Neuronal stem cell (in vitro differentiated cells): ENCODE measurements around the gene TIE1.

Source experiments
- DNase-seq: peaks from one replicate; pipeline ENCODE4 v3.0.0-alpha.2; 2013; ENCODE audit warnings: low spot score
- H2AFZ ChIP-seq: one replicate; pipeline ENCODE4 v1.6.1; 2013; ENCODE audit warnings: mild to moderate bottlenecking, low read length, inconsistent platforms
- H2AK5ac ChIP-seq: 2 replicates; pipeline ENCODE4 v1.6.1; 2013; ENCODE audit warnings: low read depth, mild to moderate bottlenecking, inconsistent platforms, low read length, moderate library complexity, mixed read lengths
- H2BK120ac ChIP-seq: 2 replicates; pipeline ENCODE4 v1.6.1; 2013; ENCODE audit warnings: low read depth, mild to moderate bottlenecking, inconsistent platforms, low read length, moderate library complexity, mixed read lengths
- H2BK12ac ChIP-seq: one replicate; pipeline ENCODE4 v1.6.1; 2013; ENCODE audit warnings: low read length, inconsistent platforms
- H2BK15ac ChIP-seq: 2 replicates; pipeline ENCODE4 v1.6.1; 2013; ENCODE audit warnings: mild to moderate bottlenecking, low read length, inconsistent platforms, mixed read lengths
- H2BK5ac ChIP-seq: one replicate; pipeline ENCODE4 v1.6.1; 2013; ENCODE audit warnings: inconsistent platforms, mild to moderate bottlenecking, low read length, moderate library complexity
- H3K14ac ChIP-seq: one replicate; pipeline ENCODE4 v1.6.1; 2013; ENCODE audit warnings: low read length, inconsistent platforms
- H3K18ac ChIP-seq: 2 replicates; pipeline ENCODE4 v1.6.1; 2013; ENCODE audit warnings: low read length, inconsistent platforms
- H3K23ac ChIP-seq: 2 replicates; pipeline ENCODE4 v1.6.1; 2013; ENCODE audit warnings: low read depth, mild to moderate bottlenecking, mixed read lengths, low read length, inconsistent platforms; ENCODE audit not compliant: poor library complexity
- H3K27ac ChIP-seq: replicated peaks from 3 replicates; pipeline ENCODE4 v1.5.1; 2013; ENCODE audit warnings: low read length, inconsistent platforms
- H3K27me3 ChIP-seq, 3 experiments: 2 replicates each; pipeline ENCODE4 v1.6.1; 2013; ENCODE audit warnings: low read length in 3 of 3, mild to moderate bottlenecking in 2 of 3, inconsistent platforms in 1 of 3, low read depth in 1 of 3, mixed read lengths in 1 of 3, moderate library complexity in 1 of 3; ENCODE audit not compliant: control insufficient read depth in 3 of 3, insufficient read depth in 3 of 3
- H3K36me3 ChIP-seq, 2 donors: replicated peaks in 1 of 2; 2 replicates each; pipeline ENCODE4 v1.6.1; 2013; ENCODE audit warnings: low read length in 2 of 2; ENCODE audit not compliant: control insufficient read depth in 2 of 2, insufficient read depth in 2 of 2
- H3K4ac ChIP-seq: 2 replicates; pipeline ENCODE4 v1.6.1; 2013; ENCODE audit warnings: inconsistent platforms, mild to moderate bottlenecking, low read length, moderate library complexity
- H3K4me1 ChIP-seq, 2 donors: 1 replicate in 1 of 2; 2 replicates in 1 of 2; pipeline ENCODE4 v1.6.1; 2013; ENCODE audit warnings: low read length in 2 of 2, low read depth in 1 of 2; ENCODE audit not compliant: control insufficient read depth in 2 of 2, insufficient read depth in 1 of 2
- H3K4me2 ChIP-seq: one replicate; pipeline ENCODE4 v1.6.1; 2013; ENCODE audit warnings: mild to moderate bottlenecking, low read length, inconsistent platforms; ENCODE audit not compliant: insufficient read depth, poor library complexity, severe bottlenecking
- H3K4me3 ChIP-seq, 2 donors: 2 replicates each; pipeline ENCODE4 v1.5.1; 2013; ENCODE audit warnings: low read length in 2 of 2, mild to moderate bottlenecking in 2 of 2, inconsistent platforms in 1 of 2, moderate library complexity in 1 of 2
- H3K79me1 ChIP-seq: one replicate; pipeline ENCODE4 v1.6.1; 2013; ENCODE audit warnings: low read depth, mild to moderate bottlenecking, inconsistent platforms, low read length, moderate library complexity
- H3K9ac ChIP-seq: one replicate; pipeline ENCODE4 v1.6.1; 2013; ENCODE audit warnings: mild to moderate bottlenecking, low read depth, low read length, inconsistent platforms; ENCODE audit not compliant: poor library complexity
- H3K9me3 ChIP-seq, 2 donors: replicated peaks in 1 of 2; 2 replicates each; pipeline versions ENCODE3 to v1.6.1; 2013; ENCODE audit warnings: low read length in 2 of 2, mild to moderate bottlenecking in 2 of 2, inconsistent platforms in 1 of 2, low read depth in 1 of 2, mixed read lengths in 1 of 2, moderate library complexity in 1 of 2; ENCODE audit not compliant: control insufficient read depth in 2 of 2, insufficient read depth in 1 of 2
- H4K8ac ChIP-seq: one replicate; pipeline ENCODE4 v1.6.1; 2013; ENCODE audit warnings: low read depth, mild to moderate bottlenecking, inconsistent platforms, low read length, moderate library complexity
- H4K91ac ChIP-seq: one replicate; pipeline ENCODE4 v1.6.1; 2013; ENCODE audit warnings: low read length, low read depth, mild to moderate bottlenecking, inconsistent platforms; ENCODE audit not compliant: poor library complexity
- WGBS, 2 donors: extraction: QIAGEN DNeasy Blood & Tissue Kit; methylation state at CpG; one replicate each; pipeline ENCODE4 v1.1.7; 2013; ENCODE audit warnings: missing lambda C conversion rate in 2 of 2, mixed read lengths in 1 of 2; ENCODE audit not compliant: insufficient read length in 2 of 2, insufficient replicate concordance in 1 of 2; ENCODE audit errors: extremely low coverage in 2 of 2; 5-methylcytosine and 5-hydroxymethylcytosine counted together

TIE1 gene

GRCh38 chr1:43272161-43272560 lies 28.6 kb upstream of the TIE1 start:
- no peak for DNase-seq
- no peaks in the 10 kb centered on the region for H3K9me3 ChIP-seq

GRCh38 chr1:43272576-43273571 lies 27.9 kb upstream of the TIE1 start:
- Histone ChIP-seq H3K4ac (no peak overlapping the region), H3K4me1 (peaks cover 0 to 8% of the 10 kb centered on the region in 2 donors), H4K91ac (no peak overlapping the region), H3K18ac (peak overlapping the region; percentile 42), H3K4me2 (no peak overlapping the region), H3K4me3 (no peak overlapping the region), H3K79me1 (no peaks in the 10 kb centered on the region), H3K27me3 (peaks cover 0 to 30% (median 0%) of the 10 kb centered on the region in 3 experiments), H3K36me3 (no peaks in the 10 kb centered on the region), H3K14ac (no peak overlapping the region), H2BK12ac (peak overlapping the region; percentile 25), H2BK15ac (peak overlapping the region; percentile 44), H2BK120ac (no peak overlapping the region), H2AFZ (no peak overlapping the region), H2BK5ac (no peak overlapping the region), H3K27ac (no peak overlapping the region), H3K9ac (no peak overlapping the region), H4K8ac (no peak overlapping the region), H3K23ac (peak overlapping the region; percentile 70), H3K9me3 (no peaks in the 10 kb centered on the region), H2AK5ac (peak overlapping the region; percentile 60)
- DNase-seq = no peak
- WGBS, 2 donors = no CpG with 5 or more reads among the region's 46 CpGs

More at GRCh38 chr1:43272161-43272560, 28.6 kb upstream of the TIE1 start:
- Histone ChIP-seq H2AK5ac (no peak overlapping the region), H3K4me1 (peaks cover 0 to 8% of the 10 kb centered on the region in 2 donors), H3K79me1 (no peaks in the 10 kb centered on the region), H3K4me3 (no peak overlapping the region), H2BK5ac (no peak overlapping the region), H3K36me3 (no peaks in the 10 kb centered on the region), H2BK15ac (peak overlapping the region; percentile 44), H4K8ac (peak overlapping the region; percentile 52), H3K27ac (no peak overlapping the region), H3K4me2 (no peak overlapping the region), H3K23ac (no peak overlapping the region), H4K91ac (no peak overlapping the region), H2BK12ac (no peak overlapping the region), H2BK120ac (no peak overlapping the region), H3K9ac (no peak overlapping the region), H2AFZ (no peak overlapping the region), H3K27me3 (peaks cover 0 to 34% (median 0%) of the 10 kb centered on the region in 3 experiments), H3K14ac (no peak overlapping the region), H3K4ac (no peak overlapping the region), H3K18ac (peak overlapping the region; percentile 50)
- no CpG with 5 or more reads among the region's 9 CpGs for WGBS, 2 donors

- no peak overlapping the region for H4K91ac ChIP-seq
- H2AFZ ChIP-seq = peak overlapping the region; percentile 73
- no peaks in the 10 kb centered on the region for H3K9me3 ChIP-seq
- H2BK12ac ChIP-seq = no peak overlapping the region
- H3K4me3 ChIP-seq = no peak overlapping the region
- H3K4me1 ChIP-seq = peaks cover 0 to 8% of the 10 kb centered on the region in 2 donors
- no peak overlapping the region for H3K14ac ChIP-seq
- H3K79me1 ChIP-seq = no peaks in the 10 kb centered on the region
- no CpG with 5 or more reads among the region's 7 CpGs for WGBS, 2 donors
- H4K8ac ChIP-seq = no peak overlapping the region
- H2AK5ac ChIP-seq = no peak overlapping the region
- H2BK120ac ChIP-seq = no peak overlapping the region
- no peak overlapping the region for H3K4ac ChIP-seq
- no peak overlapping the region for H3K18ac ChIP-seq
- no peak overlapping the region for H3K9ac ChIP-seq
- no peak overlapping the region for H3K27ac ChIP-seq
- no peak overlapping the region for H3K23ac ChIP-seq
- H2BK15ac ChIP-seq = no peak overlapping the region
- no peak overlapping the region for H3K4me2 ChIP-seq
- H3K27me3 ChIP-seq = peaks cover 0 to 30% (median 0%) of the 10 kb centered on the region in 3 experiments
- no peak overlapping the region for H2BK5ac ChIP-seq
- no peak for DNase-seq
- H3K36me3 ChIP-seq = no peaks in the 10 kb centered on the region
These were observed 27.1 kb upstream of the TIE1 start for GRCh38 chr1:43273708-43274107.

- no peak overlapping the region for H2BK120ac ChIP-seq
- no peak overlapping the region for H3K23ac ChIP-seq
- no peak overlapping the region for H2BK15ac ChIP-seq
- no CpG with 5 or more reads among the region's 11 CpGs for WGBS, 2 donors
- H3K27ac ChIP-seq = no peak overlapping the region
- no peaks in the 10 kb centered on the region for H3K36me3 ChIP-seq
- H3K9ac ChIP-seq = no peak overlapping the region
- H3K4me1 ChIP-seq = peaks cover 0 to 8% of the 10 kb centered on the region in 2 donors
- H3K4me2 ChIP-seq = no peak overlapping the region
- H3K18ac ChIP-seq = no peak overlapping the region
- no peak overlapping the region for H4K8ac ChIP-seq
- no peak overlapping the region for H3K4me3 ChIP-seq
- H3K9me3 ChIP-seq = peaks cover 0 to 4% of the 10 kb centered on the region in 2 donors
- no peaks in the 10 kb centered on the region for H3K79me1 ChIP-seq
- H3K4ac ChIP-seq = no peak overlapping the region
- no peak overlapping the region for H2AK5ac ChIP-seq
- H4K91ac ChIP-seq = no peak overlapping the region
- peak overlapping the region; percentile 73 for H2AFZ ChIP-seq
- H3K27me3 ChIP-seq = peaks cover 0 to 25% (median 0%) of the 10 kb centered on the region in 3 experiments
- H2BK12ac ChIP-seq = no peak overlapping the region
- no peak overlapping the region for H2BK5ac ChIP-seq
- H3K14ac ChIP-seq = no peak overlapping the region
- no peak for DNase-seq
These were observed 26.5 kb upstream of the TIE1 start for GRCh38 chr1:43274125-43274803.
